Measurements from ENCODE around the gene FRMD6.

Gene FRMD6

DNA sequence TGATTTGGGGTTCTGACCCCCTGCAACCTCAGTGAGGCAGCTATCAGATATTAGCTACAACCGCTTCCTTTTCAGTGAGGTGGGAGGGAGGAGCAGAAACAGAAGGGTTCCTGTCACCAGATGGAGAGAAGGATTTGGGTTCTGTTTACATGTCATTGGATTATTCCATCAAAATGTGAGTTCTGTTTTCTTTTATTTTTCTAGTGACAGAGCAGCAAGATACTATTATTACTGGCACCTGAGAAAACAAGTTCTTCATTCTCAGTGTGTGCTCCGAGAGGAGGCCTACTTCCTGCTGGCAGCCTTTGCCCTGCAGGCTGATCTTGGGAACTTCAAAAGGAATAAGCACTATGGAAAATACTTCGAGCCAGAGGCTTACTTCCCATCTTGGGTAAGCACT lies 52.8 kb downstream of the FRMD6 start:
- no peak for TF ChIP-seq POLR2A (IDR thresholded peaks at IDR 0.05; ENCODE audit: low read depth, low read length)
- FAIRE-seq: no peak

DNA sequence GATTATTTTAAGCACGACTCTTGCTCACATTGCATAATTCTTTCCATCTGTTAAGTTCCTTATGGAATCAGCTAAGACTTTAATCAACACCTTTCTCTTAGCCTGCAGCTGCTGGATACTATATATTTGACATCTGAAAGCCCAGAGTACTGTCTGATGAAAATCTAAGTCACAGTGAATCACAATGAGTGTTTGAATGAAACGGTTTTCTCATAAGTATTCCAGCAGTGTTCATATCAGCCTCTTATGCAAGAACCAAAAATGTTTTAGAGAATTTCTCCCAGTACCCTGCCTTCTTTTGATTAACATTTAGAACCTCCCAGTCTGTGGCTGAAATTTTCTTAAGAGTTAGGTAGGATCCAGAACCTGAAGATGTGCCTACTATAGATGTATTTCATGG lies 55.6 kb downstream of the FRMD6 start:
- no peak for FAIRE-seq
- no peak for TF ChIP-seq POLR2A (IDR thresholded peaks at IDR 0.05; ENCODE audit: low read depth, low read length)
- no peak for DNase-seq (ENCODE audit: insufficient read length, low spot score)

More for the DNA sequence above, 52.8 kb downstream of the FRMD6 start:
- DNase-seq (ENCODE audit: insufficient read length, low spot score): no peak

DNA sequence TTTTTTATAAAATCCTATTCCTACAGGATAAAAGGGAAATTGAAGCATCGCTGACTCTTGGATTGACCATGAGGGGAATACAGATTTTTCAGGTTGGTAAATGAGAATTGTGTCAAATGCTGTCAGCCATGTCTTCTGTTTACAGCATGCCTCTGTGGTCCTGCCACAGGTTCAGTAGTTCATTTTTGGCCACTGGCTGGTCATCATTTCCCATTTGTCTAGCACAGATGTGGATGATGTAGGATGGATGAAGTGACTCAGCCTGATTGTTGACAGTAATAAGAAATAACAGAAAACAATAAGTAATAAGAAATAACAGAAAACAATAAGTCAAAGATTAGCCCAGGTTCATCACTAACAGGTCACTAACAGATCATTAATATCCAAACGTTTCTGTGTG lies 59.8 kb downstream of the FRMD6 start:
- no peak for TF ChIP-seq POLR2A (IDR thresholded peaks at IDR 0.05; ENCODE audit: low read depth, low read length)
- FAIRE-seq (no peak), DNase-seq (ENCODE audit: insufficient read length, low spot score) (no peak)

DNA sequence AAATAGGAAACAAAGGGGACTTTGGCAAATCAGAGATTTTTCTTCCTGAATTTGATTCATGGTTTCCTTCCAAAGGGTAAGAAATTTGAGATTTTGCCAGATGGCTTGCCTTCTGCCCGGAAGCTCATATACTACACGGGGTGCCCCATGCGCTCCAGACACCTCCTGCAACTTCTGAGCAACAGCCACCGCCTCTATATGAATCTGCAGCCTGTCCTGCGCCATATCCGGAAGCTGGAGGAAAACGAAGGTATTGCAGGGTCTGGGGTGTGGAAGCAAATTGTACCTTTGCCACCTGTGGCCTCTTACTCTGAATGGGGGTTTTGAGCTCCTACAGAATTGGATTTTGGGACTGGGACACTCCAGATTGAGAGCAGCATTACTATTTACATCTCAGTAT lies 63.5 kb downstream of the FRMD6 start:
- no peak for FAIRE-seq
- DNase-seq (ENCODE audit: insufficient read length, low spot score): no peak
- TF ChIP-seq POLR2A (IDR thresholded peaks at IDR 0.05; ENCODE audit: low read depth, low read length): no peak

DNA sequence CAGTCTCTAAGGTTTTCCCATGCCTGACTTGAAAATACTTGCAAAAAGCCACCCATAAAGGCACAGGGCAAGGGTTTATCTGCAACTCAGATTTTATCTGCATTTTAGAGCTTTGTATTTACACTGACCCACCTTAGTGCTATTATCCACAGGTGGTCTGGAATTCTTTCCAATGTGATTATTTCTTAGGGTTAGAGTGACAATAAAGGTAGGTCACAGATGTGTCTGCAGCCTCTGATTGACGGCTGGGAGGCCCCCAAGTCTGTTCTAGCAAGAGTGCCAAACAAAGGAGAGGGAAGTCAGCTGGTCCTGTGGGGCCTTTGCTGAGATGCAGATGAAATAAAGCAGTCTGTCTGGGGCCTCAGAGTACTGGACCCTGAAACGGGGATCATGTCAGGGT lies 64.0 kb downstream of the FRMD6 start:
- no peak for TF ChIP-seq POLR2A (IDR thresholded peaks at IDR 0.05; ENCODE audit: low read depth, low read length)
- DNase-seq (ENCODE audit: insufficient read length, low spot score): no peak
- FAIRE-seq: no peak

DNA sequence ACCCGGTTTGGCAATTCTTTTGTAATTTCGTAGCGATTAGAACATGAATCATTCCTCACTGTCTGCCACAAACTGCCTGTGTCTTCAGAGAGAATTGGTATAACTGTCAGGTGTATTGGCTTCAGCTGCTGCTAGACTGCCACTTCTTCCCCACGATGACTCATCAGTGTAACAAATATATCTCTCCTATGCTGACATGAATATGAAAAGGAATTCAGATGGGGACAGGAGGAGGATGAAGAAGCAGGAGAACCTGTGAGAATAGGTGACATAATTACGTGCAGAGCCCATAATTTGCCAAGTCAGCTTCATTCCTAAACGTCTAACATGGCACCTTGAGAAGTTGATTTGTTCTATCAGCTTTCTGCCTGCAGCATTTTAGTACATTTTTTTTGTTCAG lies 64.9 kb downstream of the FRMD6 start:
- DNase-seq (ENCODE audit: insufficient read length, low spot score) (no peak), FAIRE-seq (no peak)
- no peak for TF ChIP-seq POLR2A (IDR thresholded peaks at IDR 0.05; ENCODE audit: low read depth, low read length)

DNA sequence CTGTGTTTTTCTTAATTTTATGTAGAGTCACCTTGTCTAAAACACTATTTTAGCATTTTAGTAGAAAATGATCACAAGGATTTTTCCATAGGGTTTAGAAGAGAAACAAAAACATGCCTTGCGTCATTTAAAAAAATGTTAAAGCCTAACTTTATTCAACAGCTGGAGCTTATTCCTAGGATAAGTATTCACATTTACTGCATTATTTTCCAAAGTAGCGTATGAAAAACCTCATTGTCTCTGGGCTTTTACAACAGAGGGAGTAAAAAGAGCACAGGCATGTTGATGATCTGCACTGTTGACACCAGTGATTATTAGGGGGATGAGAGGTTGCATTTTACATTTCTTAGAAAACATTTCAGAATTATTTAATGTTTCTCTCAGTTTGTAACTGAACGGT lies 66.1 kb downstream of the FRMD6 start:
- TF ChIP-seq POLR2A (IDR thresholded peaks at IDR 0.05; ENCODE audit: low read depth, low read length): no peak
- FAIRE-seq: no peak

DNA sequence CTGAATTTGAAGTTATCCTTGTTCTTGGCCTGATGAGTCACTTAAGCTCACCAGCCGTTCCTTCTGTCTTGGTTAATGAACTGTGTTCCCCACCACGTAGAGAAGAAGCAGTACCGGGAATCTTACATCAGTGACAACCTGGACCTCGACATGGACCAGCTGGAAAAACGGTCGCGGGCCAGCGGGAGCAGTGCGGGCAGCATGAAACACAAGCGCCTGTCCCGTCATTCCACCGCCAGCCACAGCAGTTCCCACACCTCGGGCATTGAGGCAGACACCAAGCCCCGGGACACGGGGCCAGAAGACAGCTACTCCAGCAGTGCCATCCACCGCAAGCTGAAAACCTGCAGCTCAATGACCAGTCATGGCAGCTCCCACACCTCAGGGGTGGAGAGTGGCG lies 68.2 kb downstream of the FRMD6 start:
- no peak for TF ChIP-seq POLR2A (IDR thresholded peaks at IDR 0.05; ENCODE audit: low read depth, low read length)
- FAIRE-seq (no peak), DNase-seq (ENCODE audit: insufficient read length, low spot score) (no peak)

More for the DNA sequence above, 66.1 kb downstream of the FRMD6 start:
- DNase-seq (ENCODE audit: insufficient read length, low spot score): no peak

DNA sequence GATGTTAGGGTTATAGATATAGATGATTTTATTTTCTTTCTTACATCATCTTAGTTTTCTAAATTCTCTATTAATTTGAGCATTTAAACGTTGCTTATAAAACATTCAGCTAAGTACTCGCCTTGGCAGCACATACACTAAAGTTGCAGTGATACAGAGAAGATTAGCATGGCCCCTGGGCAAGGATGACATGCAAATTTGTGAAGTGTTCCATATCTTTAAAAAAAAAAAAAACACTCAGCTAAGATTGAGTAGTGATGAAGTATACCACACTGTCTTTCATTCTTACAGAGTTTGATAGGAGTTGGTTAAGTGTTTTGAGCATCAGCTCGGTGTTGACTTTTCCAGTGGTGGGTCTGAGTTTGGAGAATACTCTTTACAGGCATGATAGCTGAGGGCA lies 72.3 kb downstream of the FRMD6 start:
- no peak for TF ChIP-seq POLR2A (IDR thresholded peaks at IDR 0.05; ENCODE audit: low read depth, low read length)
- DNase-seq (ENCODE audit: insufficient read length, low spot score): no peak
- FAIRE-seq: no peak

DNA sequence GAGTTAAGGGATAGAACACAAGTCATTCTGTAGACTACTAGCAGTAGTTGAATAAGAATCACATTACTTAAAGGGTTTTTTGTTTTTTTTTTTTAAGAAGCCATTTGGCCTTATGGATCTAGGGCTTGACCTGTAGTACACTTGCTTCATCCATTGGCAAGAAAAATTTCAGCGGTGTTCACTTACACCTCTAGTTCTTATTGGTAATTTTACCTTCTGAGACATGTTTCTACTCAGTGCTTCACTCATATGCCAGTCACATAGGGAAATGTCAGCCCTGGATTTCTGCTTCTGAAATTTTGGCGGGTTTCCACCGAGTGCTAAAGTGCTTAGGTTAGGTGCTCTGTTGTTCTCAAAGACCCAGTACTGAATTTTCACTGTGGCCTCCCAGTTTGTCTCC lies 72.9 kb downstream of the FRMD6 start:
- no peak for TF ChIP-seq POLR2A (IDR thresholded peaks at IDR 0.05; ENCODE audit: low read depth, low read length)
- FAIRE-seq (no peak), DNase-seq (ENCODE audit: insufficient read length, low spot score) (no peak)

DNA sequence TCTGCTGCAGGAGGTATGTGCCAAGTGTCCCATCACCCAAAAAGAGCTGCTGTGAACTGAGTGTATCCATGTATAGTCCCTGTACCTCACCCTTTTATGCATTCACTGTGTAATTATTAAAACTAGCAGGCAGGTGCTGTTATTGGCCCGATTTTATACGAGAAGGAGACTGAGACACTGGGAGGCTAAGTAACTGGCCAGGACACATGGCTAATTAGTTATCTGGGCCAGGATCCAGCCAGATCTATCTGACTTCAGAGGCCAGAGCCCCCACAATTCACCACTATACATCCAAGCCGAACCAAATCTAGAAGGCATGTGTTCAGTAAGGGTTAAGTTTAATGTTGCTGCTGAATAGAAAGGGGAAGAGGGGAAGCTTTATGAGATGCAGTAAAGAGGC lies 73.4 kb downstream of the FRMD6 start:
- DNase-seq (ENCODE audit: insufficient read length, low spot score) (no peak), FAIRE-seq (no peak)
- TF ChIP-seq POLR2A (IDR thresholded peaks at IDR 0.05; ENCODE audit: low read depth, low read length): no peak

DNA sequence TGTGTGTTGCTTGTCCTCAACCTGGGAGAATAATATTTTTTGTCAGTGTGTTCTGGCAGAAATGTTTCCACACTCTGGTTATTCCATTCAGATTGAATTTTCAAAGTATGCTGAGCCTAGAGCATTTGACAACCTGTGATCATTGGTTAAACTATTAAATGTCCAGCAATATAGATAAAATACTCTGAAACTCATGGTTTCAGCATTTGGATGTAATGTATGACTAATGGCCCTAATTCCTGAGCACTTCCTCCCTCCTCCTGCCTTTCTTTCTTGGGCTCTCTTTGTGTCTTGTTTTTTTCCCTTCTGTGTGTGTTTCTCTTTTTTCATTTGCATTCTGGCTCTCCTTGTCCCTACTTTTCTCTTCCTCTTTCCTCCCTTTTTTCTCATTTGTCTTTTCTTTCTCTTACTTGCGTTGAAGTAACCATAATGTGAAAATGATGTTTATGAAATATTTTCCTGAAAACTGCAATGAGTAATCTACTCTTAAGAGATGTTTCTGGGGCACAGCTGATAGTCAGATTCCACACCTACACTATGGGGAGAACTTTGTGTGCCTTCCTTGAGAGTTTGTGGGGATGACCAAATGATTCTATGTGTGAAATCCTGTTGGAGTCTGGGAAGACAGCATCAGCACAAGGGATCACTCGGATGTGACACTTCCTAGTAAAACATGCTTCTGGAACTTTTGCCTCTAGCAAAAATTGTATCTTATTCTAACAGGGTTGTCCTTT lies 74.6 kb downstream of the FRMD6 start:
- TF ChIP-seq POLR2A (IDR thresholded peaks at IDR 0.05; ENCODE audit: low read depth, low read length): no peak
- no peak for DNase-seq (ENCODE audit: insufficient read length, low spot score)
- no peak for FAIRE-seq

DNA sequence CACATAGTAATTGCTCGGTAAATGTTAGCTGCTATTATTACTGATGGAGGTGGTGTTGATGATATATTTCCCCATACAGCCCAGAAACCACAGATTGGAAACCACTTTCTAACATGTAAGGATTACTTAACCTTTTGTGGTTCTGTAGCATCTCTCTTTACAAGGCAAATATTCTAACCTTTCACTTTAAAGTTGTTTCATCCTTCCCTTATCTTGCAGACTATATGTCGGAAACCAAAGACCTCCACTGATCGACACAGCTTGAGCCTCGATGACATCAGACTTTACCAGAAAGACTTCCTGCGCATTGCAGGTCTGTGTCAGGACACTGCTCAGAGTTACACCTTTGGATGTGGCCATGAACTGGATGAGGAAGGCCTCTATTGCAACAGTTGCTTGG lies 75.8 kb downstream of the FRMD6 start:
- DNase-seq (ENCODE audit: insufficient read length, low spot score): no peak
- no peak for FAIRE-seq
- no peak for TF ChIP-seq POLR2A (IDR thresholded peaks at IDR 0.05; ENCODE audit: low read depth, low read length)

DNA sequence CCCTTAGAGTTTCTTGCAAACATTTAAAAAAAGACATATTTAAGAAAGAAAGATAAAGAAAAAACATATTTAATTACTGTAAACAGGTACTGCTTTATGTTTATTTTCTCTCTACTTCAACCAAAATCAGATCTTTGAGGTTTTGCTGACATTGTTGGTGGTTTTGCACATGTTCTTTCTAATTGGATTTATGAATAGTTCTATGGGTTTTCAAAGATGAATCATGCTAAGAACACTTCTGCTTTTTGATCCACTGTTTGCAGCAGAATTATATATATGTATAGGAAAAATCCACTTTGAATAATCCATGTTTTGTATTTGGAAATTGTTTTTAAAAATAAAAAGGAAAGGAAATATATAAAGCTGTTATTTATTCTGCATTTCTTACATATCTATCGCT lies 78.4 kb downstream of the FRMD6 start:
- FAIRE-seq (no peak), DNase-seq (ENCODE audit: insufficient read length, low spot score) (no peak)
- TF ChIP-seq POLR2A (IDR thresholded peaks at IDR 0.05; ENCODE audit: low read depth, low read length): no peak

DNA sequence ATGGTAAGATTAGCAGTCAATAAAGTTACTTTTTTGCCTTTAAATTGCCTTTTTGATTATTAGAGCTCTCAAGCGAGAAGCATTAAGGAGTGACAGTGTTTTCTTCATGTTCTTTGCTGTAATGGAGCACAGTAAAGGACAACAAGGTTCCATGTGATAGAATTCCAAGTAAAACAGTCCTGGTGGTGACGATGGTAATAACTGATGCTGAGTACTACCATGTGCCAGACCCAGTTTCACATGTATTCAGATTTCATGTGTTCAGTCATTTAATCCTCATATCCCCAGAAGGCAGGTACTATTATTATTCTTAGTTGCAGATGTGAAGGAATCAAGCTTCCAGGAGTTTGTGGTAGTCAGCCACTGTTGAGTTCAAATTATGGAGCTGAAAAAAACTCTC lies 79.0 kb downstream of the FRMD6 start:
- no peak for FAIRE-seq
- no peak for TF ChIP-seq POLR2A (IDR thresholded peaks at IDR 0.05; ENCODE audit: low read depth, low read length)
- DNase-seq (ENCODE audit: insufficient read length, low spot score): no peak
